Left lobe of liver (tissue), 2 donors: Measurements from ENCODE around the gene GALNT11. TPM values are rescaled to one million over a fixed set of nuclear protein-coding genes. Genes with fewer than 3 reads are reported as not detected.
"Not testable (repeated sequence)": the region's sequence is repeated elsewhere in the genome, so short reads cannot be mapped to it uniquely, and the experiment has no call there.

Experiments used
- ATAC-seq: fragments of 200-7000 bp; cut with Tn5 transposase; one replicate; pipeline ENCODE4 v1.9.1; 2020; ENCODE audit warnings: mild to moderate bottlenecking, moderate library complexity
- DNase-seq: peaks from one replicate; pipeline ENCODE4 v3.0.0-alpha.2; 2020; ENCODE audit warnings: low spot score
- total RNA-seq: library from RNA; stranded (reverse); gene quantifications from one replicate; pipeline ENCODE4 v1.2.1, GENCODE V29; 2021
- donor health status: DM: no; HTN: no; CAD: no; lungs with moderate emphysema.
- donor health status: DM: no; HTN: yes; CAD: no.

The GALNT11 gene
- 13.2 TPM for total RNA-seq

DNA sequence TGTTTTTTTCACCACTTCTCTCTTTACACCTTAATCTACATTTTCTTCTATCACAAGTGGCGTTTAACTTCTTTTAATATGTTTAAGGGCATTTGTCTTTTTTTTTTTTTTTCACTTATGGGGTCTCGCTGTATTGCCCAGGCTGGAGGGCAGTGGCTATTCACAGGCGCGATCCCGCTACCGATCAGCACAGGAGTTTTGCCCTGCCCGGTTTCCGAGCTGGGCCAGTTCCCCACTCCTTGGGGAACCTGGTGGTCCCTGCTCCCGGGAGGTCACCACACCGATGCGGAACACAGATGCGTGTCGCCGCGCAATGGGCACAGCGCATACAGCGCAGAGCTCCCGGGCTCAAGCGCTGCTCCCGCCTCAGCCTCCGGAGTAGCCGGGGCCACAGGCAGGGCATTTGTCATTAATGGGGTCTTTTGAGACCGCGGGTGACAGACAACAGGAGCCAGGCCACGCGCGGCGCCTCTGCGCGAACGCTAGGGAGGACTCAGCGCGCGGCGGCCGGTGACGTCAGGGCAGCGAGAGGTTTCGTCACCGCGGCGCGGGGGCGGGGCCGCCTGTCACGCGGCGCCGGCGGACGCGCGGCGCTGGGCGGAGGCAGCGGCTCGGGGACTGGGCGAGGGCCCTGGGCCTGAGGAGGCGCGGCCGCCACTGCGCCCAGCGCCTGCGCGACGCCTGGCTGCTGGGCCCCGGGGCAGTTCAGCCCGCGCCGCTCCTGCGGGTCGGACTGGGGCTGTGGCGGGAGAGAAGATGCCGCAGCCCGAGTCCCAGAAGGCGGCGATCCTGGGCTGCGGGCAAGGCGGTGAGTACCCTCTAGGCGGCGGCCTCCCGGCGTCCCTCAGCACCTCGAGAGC is at the start of gene GALNT11:
Gene GALNT11, plus strand, starts transcription at position 598 of the 860 bp plus-strand sequence. CDS start 68,554 bp downstream, outside the sequence.
- ATAC-seq = peak; percentile 98

DNA sequence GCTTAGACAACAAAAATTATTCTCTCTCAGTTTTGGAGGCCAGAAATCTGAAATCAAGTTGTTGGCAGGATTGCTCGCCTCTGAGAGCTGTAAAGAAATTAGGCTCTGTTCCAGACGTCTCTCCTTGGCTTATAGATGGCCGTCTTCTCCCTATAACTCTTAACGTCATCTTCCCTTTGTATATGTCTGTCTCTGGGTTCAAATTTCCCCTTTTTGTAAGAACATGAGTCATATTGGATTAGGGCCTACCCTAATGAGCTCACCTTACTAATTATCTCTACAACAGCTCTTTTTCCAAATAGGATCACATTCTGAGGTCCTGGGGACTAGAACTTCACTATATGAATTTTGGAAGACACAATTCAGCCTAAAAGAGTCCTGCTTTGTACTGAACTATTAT is 46.9 kb upstream of the GALNT11 start:
- no peak for ATAC-seq

More for the DNA sequence above, at the start of gene GALNT11:
- DNase-seq = peak; percentile 90

DNA sequence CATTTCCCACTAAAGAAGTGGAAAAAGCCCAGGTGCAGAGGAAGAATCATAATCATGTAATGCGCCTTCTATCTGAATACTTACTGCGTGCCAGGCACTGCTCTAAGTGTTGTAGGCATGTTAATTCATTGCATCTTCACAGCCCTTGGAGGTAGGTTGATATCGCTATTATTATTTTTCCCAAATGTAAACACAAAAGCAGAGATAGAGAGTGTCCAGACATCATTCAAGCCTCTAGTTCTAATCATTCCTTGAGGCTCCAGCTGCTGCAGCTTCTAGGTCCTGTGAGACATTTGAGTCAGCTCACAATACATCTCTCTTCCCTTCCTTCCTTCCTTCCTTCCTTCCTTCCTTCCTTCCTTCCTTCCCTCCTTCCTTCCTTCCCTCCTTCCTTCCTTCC is 44.3 kb upstream of the GALNT11 start:
- no peak for ATAC-seq
- no peak for DNase-seq

More for the DNA sequence above, 46.9 kb upstream of the GALNT11 start:
- DNase-seq = no peak

DNA sequence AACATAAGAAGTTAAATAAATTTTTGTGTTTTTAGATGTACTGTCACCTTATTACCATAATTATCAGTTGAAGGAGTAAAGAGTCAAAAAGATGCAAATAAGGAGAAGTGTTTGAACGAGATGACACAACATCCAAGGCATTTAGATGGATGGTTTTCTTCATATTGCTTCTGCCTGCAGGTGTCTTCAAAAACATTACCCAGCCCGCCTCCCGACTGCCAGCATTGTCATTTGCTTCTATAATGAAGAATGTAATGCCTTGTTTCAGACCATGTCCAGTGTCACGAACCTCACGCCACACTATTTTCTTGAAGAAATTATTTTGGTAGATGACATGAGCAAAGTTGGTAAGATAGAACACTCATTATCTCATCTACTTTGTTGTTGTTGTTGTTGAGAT is 42.7 kb upstream of the GALNT11 start:
- ATAC-seq (no peak), DNase-seq (no peak)

DNA sequence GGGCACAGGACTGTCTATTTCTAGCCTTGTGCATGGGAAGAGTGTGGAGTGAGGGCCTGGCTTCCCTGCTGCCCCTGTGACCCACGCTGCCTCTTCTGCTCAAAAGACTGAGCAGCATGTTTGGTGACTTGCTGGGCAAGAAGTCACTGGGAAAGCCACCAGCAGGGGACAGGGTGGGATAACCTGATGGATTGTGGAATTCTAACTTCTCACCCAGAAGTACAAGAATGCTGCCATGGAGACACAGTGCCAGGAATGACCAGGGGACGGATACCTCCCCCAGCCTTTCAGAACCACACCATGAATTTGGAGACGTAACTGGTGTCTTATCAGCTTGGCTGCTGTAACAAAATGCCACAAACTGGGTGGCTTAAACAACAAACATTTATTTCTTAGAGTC is 40.9 kb upstream of the GALNT11 start:
- no peak for ATAC-seq
- no peak for DNase-seq

DNA sequence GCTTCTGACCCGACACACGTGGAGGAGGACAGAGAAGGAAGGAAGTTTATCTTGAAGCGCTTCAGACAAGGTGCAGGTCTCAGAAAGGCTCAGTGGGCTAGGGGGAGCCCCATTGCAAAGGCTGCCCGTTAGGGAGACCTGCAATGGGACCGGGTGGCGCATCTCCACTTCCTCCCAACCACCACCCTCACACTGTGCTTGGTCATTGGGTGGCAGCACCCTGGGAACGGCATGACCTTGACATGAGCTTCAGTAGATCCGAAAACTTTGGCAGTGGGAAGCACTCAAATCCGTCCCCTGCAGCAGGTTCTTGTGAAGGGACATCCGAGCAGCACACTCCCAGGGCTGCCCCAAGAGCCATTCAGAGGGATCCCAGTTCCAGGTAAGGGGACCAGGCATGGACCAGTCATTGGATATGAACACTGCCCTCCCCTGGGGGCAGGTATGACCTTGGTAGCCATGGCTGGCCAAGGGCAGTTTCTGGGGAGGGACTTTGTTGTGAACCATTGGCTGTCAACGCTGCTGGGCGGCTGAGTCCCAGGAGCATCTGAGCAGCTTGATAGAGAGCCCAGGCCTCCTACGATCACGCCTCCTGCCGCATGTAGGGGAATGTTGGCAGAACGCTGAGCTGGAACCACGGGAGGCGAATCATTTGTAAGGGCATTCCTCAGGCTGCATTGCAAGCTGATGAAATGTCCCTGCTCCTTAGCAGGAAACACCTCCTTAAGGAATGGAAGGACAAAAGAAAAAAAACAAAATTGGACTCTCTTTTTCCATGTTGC is 37.5 kb upstream of the GALNT11 start:
- DNase-seq = no peak
- ATAC-seq = no peak

DNA sequence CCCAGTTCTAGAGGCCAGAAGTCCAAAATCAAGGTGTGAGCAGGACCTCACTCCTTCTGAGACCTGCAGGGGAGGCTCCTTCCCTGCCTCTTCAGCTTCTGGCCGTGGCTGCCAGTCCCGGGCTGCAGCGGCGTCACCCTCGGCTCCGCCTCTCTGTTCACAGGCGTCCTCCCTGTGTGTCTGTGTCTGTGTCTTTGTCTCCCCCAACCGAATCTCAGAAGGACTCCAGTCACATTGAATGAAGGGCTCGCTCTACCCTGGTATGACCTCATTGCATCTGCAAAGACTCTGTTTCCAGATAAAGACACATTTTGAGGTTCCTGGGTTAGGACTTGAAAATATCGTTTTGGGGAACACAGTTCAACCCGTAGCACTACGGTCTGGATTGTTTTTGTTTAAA is 33.1 kb upstream of the GALNT11 start:
- DNase-seq = peak; percentile 49
- peak; percentile 93 for ATAC-seq

DNA sequence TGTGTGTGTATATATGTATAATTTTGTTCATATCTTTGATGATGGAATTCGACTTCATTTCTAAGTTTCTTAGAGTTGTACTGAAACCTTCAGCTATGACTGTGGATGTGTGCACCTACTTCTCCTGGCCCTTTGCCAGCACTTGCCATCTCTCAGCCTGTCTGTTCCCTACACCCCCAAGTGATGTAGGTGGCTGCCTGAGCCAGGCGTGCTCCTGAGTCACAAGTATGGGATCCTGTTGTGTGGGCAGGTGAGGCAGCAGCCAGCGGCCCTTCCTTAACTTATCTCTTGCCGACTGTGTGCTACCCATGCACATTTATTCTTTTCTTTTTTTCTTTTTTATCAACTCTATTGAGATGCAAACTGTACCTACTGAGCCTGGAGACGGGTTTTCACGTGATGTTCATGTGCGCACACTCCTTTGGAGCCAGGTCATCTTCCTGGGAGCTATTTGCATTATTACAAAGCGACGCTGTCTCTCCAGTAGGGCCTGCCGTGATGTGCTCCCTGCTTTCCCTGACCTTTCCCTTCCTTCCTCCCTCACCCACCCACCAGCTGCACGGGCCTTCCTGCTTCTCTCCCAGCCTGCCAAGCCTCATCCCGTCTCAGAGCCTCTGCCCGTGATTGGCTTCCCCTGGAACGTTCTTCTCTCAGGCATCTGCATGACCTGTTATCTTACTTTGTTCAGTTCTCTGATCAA is 31.3 kb upstream of the GALNT11 start:
- no peak for DNase-seq
- no peak for ATAC-seq

DNA sequence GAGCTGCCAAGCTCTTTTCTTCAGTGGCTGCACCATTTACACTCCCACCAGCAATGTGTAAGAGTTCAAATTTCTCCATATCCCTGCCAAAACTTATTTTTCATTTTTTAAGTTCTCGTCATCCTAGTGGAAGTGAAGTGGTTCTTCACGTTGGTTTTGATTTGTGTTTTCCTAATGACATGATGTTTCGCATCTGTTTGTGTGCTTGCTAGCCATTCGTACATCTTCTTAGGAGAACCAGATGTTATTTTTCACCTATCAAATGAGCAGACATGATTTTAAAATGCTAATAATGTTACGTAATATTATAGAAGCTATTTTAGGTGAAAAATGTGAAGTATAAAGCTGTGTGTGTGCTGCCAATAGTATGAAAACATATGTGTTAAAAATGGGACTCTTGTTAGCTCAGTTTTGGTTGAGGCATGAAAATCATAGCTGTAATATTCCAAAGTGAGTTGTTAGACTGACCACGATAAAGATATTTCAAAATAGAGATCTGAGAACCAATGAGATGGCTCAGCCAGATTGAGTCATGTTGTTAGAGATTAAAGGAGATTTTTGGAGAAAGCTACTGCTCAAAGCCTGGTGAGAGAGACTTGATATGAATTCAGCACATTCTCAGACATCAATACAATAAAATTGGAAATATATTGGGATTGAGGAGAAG is 25.9 kb upstream of the GALNT11 start:
- DNase-seq (no peak), ATAC-seq (no peak)

DNA sequence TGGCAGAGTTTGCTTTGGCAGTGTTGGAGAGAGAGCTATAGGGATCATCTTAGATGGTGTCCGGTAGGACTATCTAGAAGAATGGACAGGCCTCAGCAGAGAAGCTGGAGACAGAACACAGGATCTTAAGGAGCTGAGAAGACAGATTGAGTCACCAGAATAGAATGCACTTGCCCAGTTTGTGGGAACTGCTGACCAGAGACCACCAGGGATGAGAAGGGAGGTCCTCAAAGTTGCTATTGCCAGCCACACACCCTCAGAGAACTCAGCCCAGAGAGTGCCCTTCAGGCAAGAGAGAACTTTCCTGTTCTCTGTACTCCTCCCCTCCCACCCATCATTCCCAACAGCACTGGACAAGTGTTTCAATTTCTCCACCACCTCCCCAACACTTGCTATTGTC is 25.3 kb upstream of the GALNT11 start:
- ATAC-seq (no peak), DNase-seq (no peak)

DNA sequence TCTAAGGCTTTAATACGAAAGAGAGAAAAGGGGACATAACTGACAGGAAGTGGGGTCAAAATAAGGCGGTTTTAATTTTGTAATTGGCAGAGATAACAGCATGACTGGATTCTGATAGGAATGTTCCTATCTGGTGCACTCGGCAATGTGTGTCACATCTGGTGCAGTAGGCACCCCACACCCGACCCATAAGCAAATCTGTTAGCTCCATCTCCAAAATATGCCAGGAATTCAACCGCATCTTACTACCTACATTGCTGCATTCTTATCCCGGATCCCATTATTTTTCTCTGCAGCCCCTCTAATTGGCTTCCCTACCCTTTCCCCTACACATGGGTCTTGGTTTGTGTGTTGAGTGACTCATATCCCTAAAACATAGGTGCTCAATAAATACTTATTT is 19.1 kb upstream of the GALNT11 start:
- ATAC-seq = no peak
- no peak for DNase-seq

DNA sequence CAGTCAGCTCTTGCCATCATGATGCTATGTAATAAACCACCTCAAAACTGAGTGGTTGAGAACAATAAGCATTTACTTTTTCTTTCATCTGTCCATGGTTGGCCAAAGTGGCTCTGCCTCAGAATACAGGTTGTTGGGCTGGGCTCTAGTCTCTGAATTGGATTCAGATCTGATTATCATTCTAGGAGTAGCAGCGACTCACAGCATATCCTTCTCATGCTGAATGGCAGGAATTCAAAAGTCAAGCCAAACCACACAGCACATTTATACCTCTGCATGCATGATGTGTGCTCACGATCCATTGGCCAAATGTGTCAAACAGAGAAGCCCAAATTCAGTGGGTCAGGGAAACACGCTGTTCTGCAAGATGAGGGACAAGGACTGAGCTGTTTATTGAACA is 13.6 kb upstream of the GALNT11 start:
- no peak for DNase-seq

DNA sequence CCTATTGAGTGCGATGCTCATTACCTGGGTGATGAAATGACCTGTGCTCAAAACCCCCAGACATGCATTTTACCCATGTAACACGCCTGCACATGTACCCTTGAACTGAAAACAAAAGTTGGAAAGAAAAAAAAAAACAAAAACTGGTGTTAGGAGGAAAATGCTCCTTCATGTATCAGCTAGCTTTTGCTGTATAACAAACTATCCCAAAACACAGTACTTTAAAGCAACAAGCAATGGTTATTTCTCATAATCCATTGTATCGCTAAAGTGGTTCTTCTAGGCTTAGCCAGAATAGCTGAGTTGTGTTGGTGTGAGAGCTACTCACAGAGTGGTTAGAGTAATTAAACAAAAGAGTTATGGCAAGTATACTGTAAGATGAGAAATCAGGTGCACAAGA is 12.2 kb upstream of the GALNT11 start:
- no peak for DNase-seq
- no peak for ATAC-seq

More for the DNA sequence above, 13.6 kb upstream of the GALNT11 start:
- no peak for ATAC-seq

DNA sequence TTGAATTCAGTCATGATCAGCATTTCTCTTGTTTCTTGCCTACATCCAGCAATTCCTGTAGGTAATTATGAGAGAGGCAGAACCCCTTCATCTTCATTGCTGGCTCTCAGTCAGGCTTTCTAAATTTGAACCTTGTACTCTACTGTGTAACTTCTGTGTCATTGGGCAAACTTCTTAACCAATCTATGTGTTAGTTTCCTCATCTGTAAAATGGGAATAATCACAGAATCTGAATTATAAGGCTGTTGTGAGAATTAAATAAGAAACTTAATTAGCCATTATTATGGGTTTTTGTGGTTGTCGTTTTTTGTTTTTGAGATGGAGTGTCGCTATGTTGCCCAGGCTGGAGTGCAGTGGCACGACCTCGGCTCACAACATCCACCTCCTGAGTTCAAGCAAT is 11.5 kb upstream of the GALNT11 start:
- ATAC-seq (no peak), DNase-seq (no peak)

DNA sequence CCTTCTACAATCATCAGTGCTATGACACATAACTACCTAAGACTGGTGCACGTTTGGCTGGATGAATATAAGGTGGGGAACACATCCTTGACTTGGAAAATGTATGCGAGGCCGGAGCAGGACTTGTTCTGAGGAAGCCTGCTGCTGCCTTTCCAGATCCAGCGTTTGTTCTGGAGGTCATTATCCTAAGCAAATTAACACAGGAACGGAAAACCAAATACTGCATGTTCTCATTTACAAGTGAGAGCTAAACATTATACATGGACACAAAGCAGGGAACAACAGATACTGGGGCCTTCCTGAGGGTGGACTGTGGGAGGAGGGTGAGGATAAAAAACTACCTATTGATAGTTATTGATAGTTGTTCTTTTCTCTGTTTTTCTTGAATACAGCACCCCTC is 10.8 kb upstream of the GALNT11 start:
- ATAC-seq (peak; percentile 35), DNase-seq (no peak)

DNA sequence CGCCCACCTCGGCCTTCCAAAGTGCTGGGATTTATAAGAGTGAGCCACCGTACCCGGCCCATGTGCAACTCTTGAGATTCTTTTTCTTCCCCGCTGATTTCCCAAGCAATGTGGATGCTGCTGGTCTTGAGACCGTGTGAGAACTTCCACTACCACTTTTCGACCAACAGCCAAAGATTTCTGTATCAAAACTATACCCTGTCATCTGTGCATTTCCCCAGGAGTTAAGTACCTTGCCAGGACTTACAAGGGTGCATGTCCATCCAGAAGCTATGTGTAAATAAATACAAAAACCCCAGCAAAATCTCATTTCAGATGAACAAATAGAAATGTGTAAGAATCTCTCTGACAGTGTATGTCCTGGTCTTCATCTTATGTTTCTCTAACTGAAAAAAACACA is 9.9 kb upstream of the GALNT11 start:
- no peak for DNase-seq
- no peak for ATAC-seq

DNA sequence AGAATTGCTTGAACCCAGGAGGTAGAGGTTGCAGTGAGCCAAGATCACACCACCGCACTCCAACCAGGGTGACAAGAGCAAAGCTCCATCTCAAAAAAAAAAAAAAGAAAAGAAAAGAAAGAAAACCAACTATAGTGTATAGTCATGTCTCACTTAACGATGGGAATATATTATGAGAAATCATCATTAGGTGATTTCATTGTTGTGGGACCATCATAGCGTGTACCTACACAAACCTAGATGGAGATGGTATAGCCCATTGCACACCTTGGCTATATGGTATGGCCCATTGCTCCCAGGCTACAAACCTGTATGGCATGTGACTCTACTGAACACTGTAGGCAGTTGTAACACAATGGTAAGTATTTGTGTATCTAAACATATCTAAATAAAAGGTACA is 8.5 kb upstream of the GALNT11 start:
- ATAC-seq = no peak

DNA sequence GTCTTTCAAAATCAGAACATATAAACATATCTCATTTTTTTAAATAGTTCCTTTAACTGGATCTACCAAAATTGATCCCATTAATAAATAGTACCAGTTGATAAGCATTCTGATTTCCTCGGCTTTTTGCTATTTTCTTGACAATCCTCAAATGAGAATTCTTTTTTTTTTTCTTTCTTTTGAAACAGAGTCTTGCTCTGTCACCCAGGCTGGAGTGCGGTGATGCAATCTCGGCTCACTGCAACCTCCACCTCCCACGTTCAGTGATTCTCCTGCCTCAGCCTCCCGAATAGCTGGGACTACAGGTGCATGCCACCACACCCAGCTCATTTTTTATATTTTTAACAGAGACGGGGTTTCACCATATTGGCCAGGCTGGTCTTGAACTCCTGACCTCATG is 7.8 kb upstream of the GALNT11 start:
- not testable (repeated sequence) for DNase-seq, ATAC-seq

More for the DNA sequence above, 8.5 kb upstream of the GALNT11 start:
- no peak for DNase-seq

DNA sequence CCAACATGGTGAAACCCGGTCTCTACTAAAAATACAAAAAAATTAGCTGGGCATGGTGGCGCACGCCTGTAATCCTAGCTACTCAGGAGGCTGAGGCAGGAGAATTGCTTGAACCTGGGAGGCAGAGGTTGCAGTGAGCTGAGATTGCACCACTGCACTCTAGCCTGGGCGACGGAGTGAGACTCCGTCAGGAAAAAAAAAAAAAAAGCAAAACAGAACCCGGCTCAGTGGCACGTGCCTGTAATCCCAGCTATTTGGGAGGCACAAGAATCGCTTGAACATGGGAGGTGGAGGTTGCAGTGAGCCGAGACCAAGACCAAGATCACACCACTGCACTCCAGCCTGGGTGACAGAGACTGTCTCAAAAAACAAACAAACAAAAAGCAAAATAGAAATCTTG is 3.7 kb upstream of the GALNT11 start:
- ATAC-seq, DNase-seq: not testable (repeated sequence)

DNA sequence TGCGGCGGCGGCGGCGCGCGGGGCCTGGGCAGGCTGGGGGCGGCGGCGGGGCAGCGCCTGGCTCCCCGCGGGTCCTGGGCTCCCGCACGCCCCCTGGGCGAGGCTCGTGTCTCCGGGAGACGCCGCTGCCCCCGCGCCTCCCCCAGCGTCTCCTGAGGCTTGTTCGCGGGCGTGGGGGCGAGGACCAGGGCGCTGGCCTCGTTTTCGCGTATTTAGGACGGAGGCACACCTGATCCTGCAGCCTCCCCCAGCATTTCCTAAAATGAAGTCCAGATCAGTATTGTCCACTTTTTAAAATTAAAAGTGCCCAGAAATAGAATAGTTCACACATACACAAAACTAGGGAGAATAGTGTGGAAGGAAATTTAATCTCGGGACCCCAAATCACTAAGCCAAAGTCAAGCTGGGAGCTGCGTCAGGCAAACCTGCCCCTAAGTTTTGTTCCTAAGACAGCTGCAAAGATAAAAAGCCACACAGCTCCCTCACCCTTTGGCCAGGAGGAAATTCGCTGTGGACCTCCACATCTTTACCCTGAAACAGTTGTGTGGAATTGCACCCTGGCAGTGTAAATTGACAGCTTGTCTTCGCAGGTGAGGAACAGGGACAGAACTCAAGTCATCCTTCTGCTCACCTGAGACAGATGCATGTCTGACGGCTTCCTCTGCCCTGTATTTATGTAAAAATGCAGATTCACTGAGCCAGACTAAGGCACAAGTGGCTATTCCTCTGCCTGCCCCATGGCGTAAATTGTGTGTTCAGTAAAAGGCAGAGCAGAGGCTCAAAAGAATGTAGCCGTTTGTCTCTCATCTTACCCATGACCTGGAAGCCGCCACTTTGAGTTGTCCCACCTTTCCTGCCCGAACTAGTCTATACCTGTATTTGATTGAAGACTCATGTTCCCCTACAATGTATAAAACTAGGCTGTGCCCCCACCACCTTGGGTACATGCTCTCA is 740 bp downstream of the GALNT11 start:
- ATAC-seq (no peak), DNase-seq (no peak)
